Measurements from ENCODE around the gene SORCS3. TPM values are rescaled to one million over a fixed set of nuclear protein-coding genes. Genes with fewer than 3 reads are reported as not detected.

The SORCS3 gene
- total RNA-seq, 1 donor from 2014 or later = not detected

DNA sequence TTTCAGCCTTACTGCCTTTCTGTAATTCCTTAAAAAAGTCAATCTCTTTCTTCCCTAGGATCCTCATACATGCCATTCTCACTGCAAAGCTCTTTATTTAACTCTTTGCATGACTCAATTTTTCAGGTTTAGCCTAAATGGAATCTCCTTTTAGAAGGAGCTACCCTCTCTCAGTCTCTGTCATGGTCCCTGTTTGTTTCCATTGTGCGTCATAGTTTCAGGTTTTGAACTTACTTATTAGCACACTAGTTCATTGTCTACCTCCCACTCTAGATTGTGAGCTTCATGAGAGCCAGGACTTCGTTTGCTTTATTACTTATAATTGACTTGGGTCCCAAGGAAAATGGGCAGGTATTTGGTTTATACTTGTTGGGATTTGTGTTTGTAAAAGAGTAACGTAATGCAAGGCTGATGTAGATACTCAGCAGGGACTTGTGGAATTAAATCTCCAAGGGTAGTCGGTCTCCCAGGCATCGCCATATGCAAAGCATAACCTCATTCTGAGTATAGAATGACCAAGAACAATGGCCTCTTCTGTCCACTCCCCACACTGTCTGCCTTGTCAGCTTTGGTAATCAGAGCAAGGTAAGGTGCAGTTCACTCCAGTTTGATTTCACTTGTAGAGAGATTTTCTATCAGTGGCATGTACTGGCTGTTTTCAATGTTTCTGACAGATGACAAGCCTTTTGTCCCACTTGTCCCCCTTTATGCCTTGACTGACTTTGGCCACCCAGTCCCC lies 252.0 kb downstream of the SORCS3 start:
- intact Hi-C loops (cut with DNase I) = no loop called here
- DNase-seq (no peak), ATAC-seq (no peak)
- Histone ChIP-seq H3K27ac (no peak overlapping the region), H3K27me3 (ENCODE audit: low read depth) (no peaks in the 10 kb centered on the region), H3K9me3 (peaks cover 28% of the 10 kb centered on the region), H3K36me3 (no peaks in the 10 kb centered on the region), H3K4me1 (no peaks in the 10 kb centered on the region), H3K4me3 (no peak overlapping the region)
- TF ChIP-seq, protein P1, sequence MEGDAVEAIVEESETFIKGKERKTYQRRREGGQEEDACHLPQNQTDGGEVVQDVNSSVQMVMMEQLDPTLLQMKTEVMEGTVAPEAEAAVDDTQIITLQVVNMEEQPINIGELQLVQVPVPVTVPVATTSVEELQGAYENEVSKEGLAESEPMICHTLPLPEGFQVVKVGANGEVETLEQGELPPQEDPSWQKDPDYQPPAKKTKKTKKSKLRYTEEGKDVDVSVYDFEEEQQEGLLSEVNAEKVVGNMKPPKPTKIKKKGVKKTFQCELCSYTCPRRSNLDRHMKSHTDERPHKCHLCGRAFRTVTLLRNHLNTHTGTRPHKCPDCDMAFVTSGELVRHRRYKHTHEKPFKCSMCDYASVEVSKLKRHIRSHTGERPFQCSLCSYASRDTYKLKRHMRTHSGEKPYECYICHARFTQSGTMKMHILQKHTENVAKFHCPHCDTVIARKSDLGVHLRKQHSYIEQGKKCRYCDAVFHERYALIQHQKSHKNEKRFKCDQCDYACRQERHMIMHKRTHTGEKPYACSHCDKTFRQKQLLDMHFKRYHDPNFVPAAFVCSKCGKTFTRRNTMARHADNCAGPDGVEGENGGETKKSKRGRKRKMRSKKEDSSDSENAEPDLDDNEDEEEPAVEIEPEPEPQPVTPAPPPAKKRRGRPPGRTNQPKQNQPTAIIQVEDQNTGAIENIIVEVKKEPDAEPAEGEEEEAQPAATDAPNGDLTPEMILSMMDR (IDR thresholded peaks at IDR 0.05) = no peak

DNA sequence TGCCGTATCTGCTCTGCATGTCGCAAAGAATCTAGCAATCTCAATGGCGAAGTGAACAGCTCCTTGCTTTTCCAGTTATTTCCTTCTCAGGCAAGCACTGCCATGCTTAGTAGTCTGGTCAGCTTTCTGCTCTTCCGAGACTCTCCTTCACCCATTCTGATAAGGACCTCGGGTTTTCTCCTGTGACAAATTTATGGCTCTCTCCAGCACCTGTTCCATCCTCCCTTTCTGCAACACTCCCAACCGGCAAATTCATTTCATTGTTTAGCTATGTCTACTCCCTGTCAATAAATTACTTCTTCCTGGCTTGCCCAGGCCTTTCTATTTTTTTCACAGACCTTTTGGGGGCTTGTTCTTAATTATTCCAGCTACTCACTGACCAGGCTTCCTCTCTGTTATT lies 252.6 kb downstream of the SORCS3 start:
- no peak overlapping the region for H3K27ac ChIP-seq
- intact Hi-C loops (cut with DNase I) = no loop called here
- peaks cover 21% of the 10 kb centered on the region for H3K9me3 ChIP-seq
- H3K36me3 ChIP-seq = no peaks in the 10 kb centered on the region
- DNase-seq = no peak
- TF ChIP-seq, protein P1 (IDR thresholded peaks at IDR 0.05) = no peak
- H3K4me3 ChIP-seq = no peak overlapping the region
- no peak for ATAC-seq
- H3K4me1 ChIP-seq = no peaks in the 10 kb centered on the region
- H3K27me3 ChIP-seq (ENCODE audit: low read depth) = no peaks in the 10 kb centered on the region

DNA sequence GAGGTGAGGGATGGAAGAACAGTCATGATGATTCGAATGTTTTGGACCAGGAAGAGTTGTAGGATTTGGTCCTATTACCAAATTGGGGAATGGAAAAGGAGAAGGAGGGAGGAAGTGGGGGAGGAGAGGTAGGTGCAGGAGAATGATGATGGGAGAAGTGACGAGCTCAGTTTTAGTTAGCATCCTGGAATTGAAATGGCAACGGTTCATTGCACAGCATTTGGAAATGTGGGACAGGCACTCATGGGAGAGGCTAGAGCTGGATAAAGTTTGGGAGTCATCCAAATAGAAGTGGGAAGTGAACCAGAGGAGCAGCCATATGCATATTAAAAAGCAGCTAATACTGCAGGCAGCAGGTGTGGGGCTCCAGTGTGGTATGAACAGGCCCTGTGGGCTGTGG lies 253.6 kb downstream of the SORCS3 start:
- H3K36me3 ChIP-seq = no peaks in the 10 kb centered on the region
- ATAC-seq = no peak
- no peaks in the 10 kb centered on the region for H3K27me3 ChIP-seq (ENCODE audit: low read depth)
- peaks cover 12% of the 10 kb centered on the region for H3K9me3 ChIP-seq
- no peak for DNase-seq
- H3K4me3 ChIP-seq = no peak overlapping the region
- intact Hi-C loops (cut with DNase I) = no loop called here
- TF ChIP-seq, protein P1 (IDR thresholded peaks at IDR 0.05) = no peak
- H3K27ac ChIP-seq = no peak overlapping the region
- H3K4me1 ChIP-seq = no peaks in the 10 kb centered on the region

DNA sequence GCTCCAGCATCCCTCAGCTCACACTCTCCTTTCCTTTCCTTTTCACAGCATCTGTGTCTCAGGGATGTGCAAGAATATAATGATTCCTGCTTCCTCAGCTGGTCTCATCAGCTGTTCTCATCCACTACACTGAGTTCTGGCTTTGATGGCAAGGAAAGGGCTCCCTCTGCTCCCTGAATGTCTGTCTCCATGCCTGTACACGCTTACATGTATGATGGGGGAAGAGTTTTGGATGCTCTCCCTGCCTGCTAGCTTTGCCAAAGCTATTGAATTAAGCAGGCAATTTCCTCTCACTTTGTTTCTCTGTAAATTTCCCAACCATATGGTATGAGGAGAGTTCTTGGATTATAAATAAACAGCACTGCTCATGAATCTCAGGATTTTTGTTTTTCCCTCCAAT lies 254.5 kb downstream of the SORCS3 start:
- TF ChIP-seq, protein P1 (IDR thresholded peaks at IDR 0.05) = no peak
- H3K27ac ChIP-seq = no peak overlapping the region
- H3K27me3 ChIP-seq (ENCODE audit: low read depth) = no peaks in the 10 kb centered on the region
- intact Hi-C loops (cut with DNase I) = no loop called here
- no peak for DNase-seq
- H3K9me3 ChIP-seq = peaks cover 7% of the 10 kb centered on the region
- no peaks in the 10 kb centered on the region for H3K4me1 ChIP-seq
- H3K36me3 ChIP-seq = no peaks in the 10 kb centered on the region
- no peak for ATAC-seq
- H3K4me3 ChIP-seq = no peak overlapping the region

DNA sequence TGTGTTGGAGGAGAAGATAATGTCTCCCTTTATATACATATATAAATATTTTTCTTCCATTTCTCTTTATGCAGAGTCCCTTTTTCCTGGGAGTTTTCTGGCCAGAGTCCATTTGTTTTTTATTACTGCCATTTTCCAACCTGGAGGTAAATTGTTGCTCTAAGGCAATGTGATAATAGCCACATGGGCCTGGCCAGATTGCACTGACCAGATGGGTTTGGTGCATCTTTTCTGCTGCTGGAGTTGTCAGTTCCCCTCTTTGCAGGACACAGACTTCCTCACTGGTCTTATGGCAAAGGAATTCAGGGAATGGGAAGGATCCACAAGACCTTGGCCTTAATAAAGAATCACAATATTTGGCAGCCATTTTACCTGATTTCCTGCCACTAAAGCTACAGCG lies 254.9 kb downstream of the SORCS3 start:
- Histone ChIP-seq H3K36me3 (no peaks in the 10 kb centered on the region), H3K27ac (no peak overlapping the region), H3K9me3 (peaks cover 3% of the 10 kb centered on the region), H3K4me1 (no peaks in the 10 kb centered on the region), H3K4me3 (no peak overlapping the region), H3K27me3 (ENCODE audit: low read depth) (no peaks in the 10 kb centered on the region)
- intact Hi-C loops (cut with DNase I) = no loop called here
- DNase-seq (no peak), ATAC-seq (no peak)
- TF ChIP-seq, protein P1 (IDR thresholded peaks at IDR 0.05) = no peak

Measured in lower lobe of right lung (tissue), 2 donors.